Chondrocyte (in vitro differentiated cells): ENCODE measurements around the gene ZNF518B. TPM values are rescaled to one million over a fixed set of nuclear protein-coding genes. Genes with fewer than 3 reads are reported as not detected.

Experiments used
- DNase-seq: peaks from one replicate; pipeline ENCODE4 v3.0.0; 2021; ENCODE audit warnings: mixed read lengths, low spot score
- H3K27ac Mint-ChIP-seq: one replicate; pipeline ENCODE4 v1.8.0; 2021; ENCODE audit warnings: mild to moderate bottlenecking, moderate library complexity, mixed read lengths; ENCODE audit not compliant: unreplicated experiment
- H3K27me3 Mint-ChIP-seq: 2 replicates; pipeline ENCODE4 v1.8.0; 2021; ENCODE audit warnings: low read depth, mixed read lengths
- H3K36me3 Mint-ChIP-seq: 2 replicates; pipeline ENCODE4 v1.8.0; 2021; ENCODE audit warnings: low read depth, mixed read lengths
- H3K4me1 Mint-ChIP-seq: 2 replicates; pipeline ENCODE4 v1.8.0; 2021; ENCODE audit warnings: low read depth, mild to moderate bottlenecking, mixed read lengths
- H3K4me3 Mint-ChIP-seq: one replicate; pipeline ENCODE4 v1.8.0; 2021; ENCODE audit warnings: mild to moderate bottlenecking, moderate library complexity, mixed read lengths; ENCODE audit not compliant: unreplicated experiment
- H3K9me3 Mint-ChIP-seq: 2 replicates; pipeline ENCODE4 v1.8.0; 2021; ENCODE audit warnings: low read depth, mixed read lengths
- total RNA-seq: library from RNA; stranded (reverse); gene quantifications from 3 replicates; pipeline ENCODE4 v1.2.1, GENCODE V29; 2021
- TF ChIP-seq, protein P1 (sequence below): fragments of 200-600 bp; sonication (generic); IDR thresholded peaks from 2 replicates; pipeline ENCODE4 v1.5.0; 2021; ENCODE audit warnings: antibody characterized with exemption, mild to moderate bottlenecking, moderate library complexity

The ZNF518B gene
- total RNA-seq, 1 donor from 2014 or later = 35.1 TPM

DNA sequence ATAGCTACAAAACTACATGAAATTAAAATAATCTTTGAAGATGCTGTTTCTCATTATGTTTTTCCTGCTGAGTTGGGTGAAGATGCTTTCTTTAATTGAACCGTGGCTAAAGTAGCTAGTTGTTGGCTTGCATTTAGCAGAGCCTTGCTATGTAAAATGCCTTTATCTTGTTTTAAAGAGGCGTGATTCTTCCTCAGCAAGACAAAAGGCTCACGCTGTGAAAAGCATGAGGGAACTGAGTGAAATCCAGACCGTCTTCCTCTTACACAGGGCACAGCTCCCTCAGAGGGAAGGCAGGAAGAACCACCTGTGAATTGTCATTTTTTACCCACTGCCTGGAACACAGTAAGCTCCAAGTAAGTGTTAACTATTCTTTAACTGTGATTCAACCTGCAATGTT lies 39.0 kb upstream of the ZNF518B start:
- H3K27ac Mint-ChIP-seq = no peak overlapping the region
- DNase-seq = no peak
- TF ChIP-seq, protein P1, sequence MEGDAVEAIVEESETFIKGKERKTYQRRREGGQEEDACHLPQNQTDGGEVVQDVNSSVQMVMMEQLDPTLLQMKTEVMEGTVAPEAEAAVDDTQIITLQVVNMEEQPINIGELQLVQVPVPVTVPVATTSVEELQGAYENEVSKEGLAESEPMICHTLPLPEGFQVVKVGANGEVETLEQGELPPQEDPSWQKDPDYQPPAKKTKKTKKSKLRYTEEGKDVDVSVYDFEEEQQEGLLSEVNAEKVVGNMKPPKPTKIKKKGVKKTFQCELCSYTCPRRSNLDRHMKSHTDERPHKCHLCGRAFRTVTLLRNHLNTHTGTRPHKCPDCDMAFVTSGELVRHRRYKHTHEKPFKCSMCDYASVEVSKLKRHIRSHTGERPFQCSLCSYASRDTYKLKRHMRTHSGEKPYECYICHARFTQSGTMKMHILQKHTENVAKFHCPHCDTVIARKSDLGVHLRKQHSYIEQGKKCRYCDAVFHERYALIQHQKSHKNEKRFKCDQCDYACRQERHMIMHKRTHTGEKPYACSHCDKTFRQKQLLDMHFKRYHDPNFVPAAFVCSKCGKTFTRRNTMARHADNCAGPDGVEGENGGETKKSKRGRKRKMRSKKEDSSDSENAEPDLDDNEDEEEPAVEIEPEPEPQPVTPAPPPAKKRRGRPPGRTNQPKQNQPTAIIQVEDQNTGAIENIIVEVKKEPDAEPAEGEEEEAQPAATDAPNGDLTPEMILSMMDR = no peak
- peaks cover 14% of the 10 kb centered on the region for H3K4me1 Mint-ChIP-seq
- H3K27me3 Mint-ChIP-seq = peaks cover 6% of the 10 kb centered on the region
- H3K4me3 Mint-ChIP-seq = no peak overlapping the region
- peaks cover 3% of the 10 kb centered on the region for H3K36me3 Mint-ChIP-seq
- H3K9me3 Mint-ChIP-seq = no peaks in the 10 kb centered on the region

DNA sequence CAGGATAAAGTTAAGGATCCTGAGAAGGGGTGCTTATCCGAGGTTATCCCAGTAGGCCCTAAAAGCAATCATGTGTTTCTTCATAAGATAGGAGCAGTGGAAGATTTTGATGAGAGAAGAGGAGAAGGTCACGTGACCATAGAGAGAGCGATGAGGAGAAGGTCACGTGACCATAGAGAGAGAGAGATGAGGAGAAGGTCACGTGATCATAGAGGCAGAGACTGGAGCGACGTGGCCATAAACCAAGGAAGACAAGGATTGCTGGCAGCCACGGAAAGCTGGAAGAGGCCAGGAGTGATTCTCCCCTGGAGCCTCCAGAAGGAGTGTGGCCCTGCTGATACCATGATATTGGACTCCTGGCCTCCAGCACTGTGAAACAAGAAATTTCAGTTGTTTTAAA lies 38.4 kb upstream of the ZNF518B start:
- peaks cover 6% of the 10 kb centered on the region for H3K27me3 Mint-ChIP-seq
- no peak overlapping the region for H3K4me3 Mint-ChIP-seq
- H3K36me3 Mint-ChIP-seq = peaks cover 3% of the 10 kb centered on the region
- peaks cover 9% of the 10 kb centered on the region for H3K4me1 Mint-ChIP-seq
- TF ChIP-seq, protein P1 = no peak
- DNase-seq = no peak
- no peaks in the 10 kb centered on the region for H3K9me3 Mint-ChIP-seq
- no peak overlapping the region for H3K27ac Mint-ChIP-seq

DNA sequence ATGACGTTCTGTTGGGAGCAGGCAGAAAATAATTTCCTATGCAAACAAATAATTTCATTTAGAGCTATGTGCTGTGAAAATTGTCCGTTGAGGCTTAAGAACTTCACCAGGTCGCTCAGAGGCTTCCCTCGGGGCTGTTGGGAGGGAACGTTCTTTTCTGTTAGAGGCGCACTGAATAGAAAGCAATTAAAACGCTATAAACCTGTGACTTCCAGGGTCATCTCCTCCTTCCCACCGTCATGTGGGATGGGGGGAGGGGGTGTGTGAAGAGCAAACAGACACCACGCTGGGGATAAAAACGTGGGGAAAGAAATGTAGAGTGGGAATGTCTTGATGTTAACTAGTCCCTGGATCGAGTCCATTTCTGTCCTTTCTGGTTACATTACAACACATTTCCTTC lies 35.2 kb upstream of the ZNF518B start:
- no peak overlapping the region for H3K4me3 Mint-ChIP-seq
- H3K36me3 Mint-ChIP-seq = peaks cover 3% of the 10 kb centered on the region
- peaks cover 14% of the 10 kb centered on the region for H3K27me3 Mint-ChIP-seq
- TF ChIP-seq, protein P1 = no peak
- peaks cover 8% of the 10 kb centered on the region for H3K4me1 Mint-ChIP-seq
- no peak for DNase-seq
- H3K27ac Mint-ChIP-seq = no peak overlapping the region
- no peaks in the 10 kb centered on the region for H3K9me3 Mint-ChIP-seq

DNA sequence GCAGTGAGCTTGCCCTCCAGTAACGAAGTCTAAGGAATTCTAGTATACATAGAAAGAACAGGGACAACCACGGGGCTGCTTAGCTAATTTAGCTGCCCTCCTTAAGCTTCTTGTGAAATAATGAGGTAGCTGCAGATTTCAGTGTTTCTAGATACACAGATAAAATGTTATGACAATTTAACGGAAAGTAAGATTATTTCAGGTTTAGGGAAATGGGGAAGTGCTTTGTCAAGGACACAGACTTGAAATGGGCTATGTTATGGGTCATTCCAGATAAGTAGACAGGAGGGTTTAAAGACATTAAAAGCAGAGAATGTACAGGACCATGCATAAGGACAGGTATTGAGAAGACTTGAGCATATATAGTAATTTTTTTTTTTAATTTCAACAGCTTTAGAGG lies 34.2 kb upstream of the ZNF518B start:
- no peaks in the 10 kb centered on the region for H3K9me3 Mint-ChIP-seq
- no peak overlapping the region for H3K27ac Mint-ChIP-seq
- TF ChIP-seq, protein P1 = no peak
- peaks cover 2% of the 10 kb centered on the region for H3K4me1 Mint-ChIP-seq
- no peak for DNase-seq
- H3K36me3 Mint-ChIP-seq = peaks cover 3% of the 10 kb centered on the region
- H3K4me3 Mint-ChIP-seq = no peak overlapping the region
- H3K27me3 Mint-ChIP-seq = peaks cover 15% of the 10 kb centered on the region

DNA sequence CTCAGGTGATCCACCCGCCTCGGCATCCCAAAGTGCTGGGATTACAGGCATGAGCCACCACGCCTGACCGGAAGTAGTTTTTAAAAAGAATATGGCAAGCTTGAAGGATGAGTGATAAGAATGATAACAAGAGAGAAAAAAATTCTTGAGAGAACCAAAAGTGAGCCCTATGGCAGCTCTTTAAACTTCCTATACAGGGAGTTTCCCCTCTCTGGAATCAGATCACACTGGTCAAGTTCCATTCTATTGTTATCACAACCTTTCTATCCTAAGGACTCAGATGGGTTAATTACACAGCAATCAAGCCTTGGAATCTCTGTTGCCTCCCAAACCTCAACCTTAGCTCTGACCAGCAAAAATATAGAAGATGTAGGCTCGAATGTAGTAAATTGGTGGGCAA lies 33.8 kb upstream of the ZNF518B start:
- Mint-ChIP-seq H3K27me3 (peaks cover 15% of the 10 kb centered on the region), H3K27ac (no peak overlapping the region), H3K4me1 (no peaks in the 10 kb centered on the region), H3K9me3 (no peaks in the 10 kb centered on the region), H3K36me3 (peaks cover 3% of the 10 kb centered on the region), H3K4me3 (no peak overlapping the region)
- TF ChIP-seq, protein P1 = no peak
- DNase-seq = no peak
